ENCODE measurements around the gene CCDC181.
"Not testable (repeated sequence)": the region's sequence is repeated elsewhere in the genome, so short reads cannot be mapped to it uniquely, and the experiment has no call there.

DNA sequence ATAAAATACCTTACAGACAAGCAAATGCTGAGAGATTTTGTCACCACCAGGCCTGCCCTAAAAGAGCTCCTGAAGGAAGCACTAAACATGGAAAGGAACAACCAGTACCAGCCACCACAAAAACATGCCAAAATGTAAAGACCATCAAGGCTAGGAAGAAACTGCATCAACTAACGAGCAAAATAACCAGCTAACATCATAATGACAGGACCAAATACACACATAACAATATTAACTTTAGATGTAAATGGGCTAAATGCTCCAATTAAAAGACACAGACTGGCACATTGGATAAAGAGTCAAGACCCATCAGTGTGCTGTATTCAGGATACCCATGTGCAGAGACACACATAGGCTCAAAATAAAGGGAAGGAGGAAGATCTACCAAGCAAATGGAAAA lies 24.7 kb downstream of the CCDC181 start:
- not testable (repeated sequence) for TF ChIP-seq POLR2A (IDR thresholded peaks at IDR 0.05; ENCODE audit: low read length); GATA1 (IDR thresholded peaks at IDR 0.05; ENCODE audit: low read depth, low read length)

Data from erythroblast (primary cell).